Activated CD8-positive, alpha-beta memory T cell treated with anti-CD3 and anti-CD28 coated beads for 1 hour (primary cell): ENCODE measurements around the gene RNF114.
A peak's percentile ranks its signal among the peaks of the same experiment; 100 is the strongest.
"Not testable (repeated sequence)": the region's sequence is repeated elsewhere in the genome, so short reads cannot be mapped to it uniquely, and the experiment has no call there.

Source experiments
- DNase-seq, 2 donors: peaks; one replicate each; pipeline ENCODE4 v3.0.0-alpha.2; 2020; ENCODE audit warnings: low read depth in 1 of 2; ENCODE audit errors: extremely low read depth in 1 of 2

Gene RNF114

GRCh38 chr20:49925901-49926454 is 10.2 kb upstream of the RNF114 start:
- no peak for DNase-seq

GRCh38 chr20:49928411-49929141 is 7.6 kb upstream of the RNF114 start:
- peak; percentile 55 to 65 for DNase-seq

GRCh38 chr20:49929142-49929494 is 7.1 kb upstream of the RNF114 start:
- no peak for DNase-seq

- no peak for DNase-seq
Observed at GRCh38 chr20:49935746-49936152, 448 bp upstream of the RNF114 start.

- DNase-seq = no peak
Observed at GRCh38 chr20:49937027-49937929, 1.1 kb downstream of the RNF114 start.

- DNase-seq = no peak
Observed at GRCh38 chr20:49938173-49939163, 2.3 kb downstream of the RNF114 start.

GRCh38 chr20:49941456-49941855 is 5.3 kb downstream of the RNF114 start:
- no peak for DNase-seq

GRCh38 chr20:49942303-49942702 is 6.1 kb downstream of the RNF114 start:
- no peak for DNase-seq

GRCh38 chr20:49942942-49943341 is 6.7 kb downstream of the RNF114 start:
- no peak for DNase-seq

GRCh38 chr20:49945306-49945700 is 9.1 kb downstream of the RNF114 start:
- no peak for DNase-seq

- DNase-seq = no peak
Observed at GRCh38 chr20:49945701-49946477, 9.7 kb downstream of the RNF114 start.

- DNase-seq = no peak
Observed at GRCh38 chr20:49948178-49948577, 12.0 kb downstream of the RNF114 start.

- DNase-seq = no peak
Observed at GRCh38 chr20:49948809-49949507, 12.8 kb downstream of the RNF114 start.

- DNase-seq = no peak
Observed at GRCh38 chr20:49951151-49951550, 15.0 kb downstream of the RNF114 start.

GRCh38 chr20:49955167-49955566 is 19.0 kb downstream of the RNF114 start:
- DNase-seq = no peak

GRCh38 chr20:49955830-49956396 is 19.7 kb downstream of the RNF114 start:
- not testable (repeated sequence) for DNase-seq

- no peak for DNase-seq
Observed at GRCh38 chr20:49956689-49957088, 20.5 kb downstream of the RNF114 start.

- DNase-seq = not testable (repeated sequence)
Observed at GRCh38 chr20:49957089-49957938, 21.1 kb downstream of the RNF114 start.
